OCI-LY3 (cell line): ENCODE results near the gene TYSND1.

Experiments used
- CTCF ChIP-seq: fragments of 200-600, 300-600 bp; sonication (generic); IDR thresholded peaks from 2 replicates; pipeline ENCODE4 v1.5.1; 2014; ENCODE audit warnings: antibody characterized with exemption, low read length, low read depth
- EZH2phosphoT487 ChIP-seq: fragments of 200-600 bp; shearing (Covaris generic); IDR thresholded peaks from 2 replicates; pipeline ENCODE4 v1.6.1; 2018; ENCODE audit warnings: antibody characterized with exemption, mixed run types, low read depth

- TF ChIP-seq CTCF (no peak), EZH2phosphoT487 (no peak)
Observed at GRCh38 chr10:70094250-70094649, 52.2 kb downstream of the TYSND1 start.
